CD14-positive monocyte (primary cell): ENCODE data around the gene ADAT1. TPM values are rescaled to one million over a fixed set of nuclear protein-coding genes. Genes with fewer than 3 reads are reported as not detected.
A peak's percentile ranks its signal among the peaks of the same experiment; 100 is the strongest.

Experiments used
- DNase-seq, 3 donors: peaks; one replicate each; pipeline ENCODE4 v3.0.0-alpha.2; 2011 to 2022
- H2AFZ ChIP-seq: 2 replicates; pipeline ENCODE4 v1.6.0; 2012; ENCODE audit warnings: mild to moderate bottlenecking, low read depth, low read length, inconsistent platforms; ENCODE audit not compliant: insufficient read depth, poor library complexity, severe bottlenecking
- H3K27ac ChIP-seq, 2 donors: 1 replicate in 1 of 2; 2 replicates in 1 of 2; pipeline ENCODE4 v1.5.1; 2012 to 2013; ENCODE audit warnings: low read length in 2 of 2, control low read depth in 1 of 2, inconsistent platforms in 1 of 2, low read depth in 1 of 2, mild to moderate bottlenecking in 1 of 2
- H3K27me3 ChIP-seq, 2 donors: one replicate each; pipeline versions ENCODE4 v1.6.0 to v1.6.1; 2011 to 2013; ENCODE audit warnings: low read length in 2 of 2; ENCODE audit not compliant: control insufficient read depth in 2 of 2, insufficient read depth in 2 of 2
- H3K36me3 ChIP-seq, 2 donors: replicated peaks in 1 of 2; 1 replicate in 1 of 2; 2 replicates in 1 of 2; pipeline versions ENCODE4 v1.5.1 to v1.6.1; 2012 to 2013; ENCODE audit warnings: low read length in 2 of 2, control low read depth in 1 of 2, inconsistent platforms in 1 of 2, mild to moderate bottlenecking in 1 of 2; ENCODE audit not compliant: insufficient read depth in 2 of 2, control insufficient read depth in 1 of 2
- H3K4me1 ChIP-seq, 2 donors: 1 replicate in 1 of 2; 2 replicates in 1 of 2; pipeline versions ENCODE4 v1.5.1 to v1.6.1; 2012 to 2013; ENCODE audit warnings: low read length in 2 of 2, control low read depth in 1 of 2, inconsistent platforms in 1 of 2, mild to moderate bottlenecking in 1 of 2, moderate library complexity in 1 of 2; ENCODE audit not compliant: insufficient read depth in 2 of 2, control insufficient read depth in 1 of 2
- H3K4me2 ChIP-seq: replicated peaks from 2 replicates; pipeline ENCODE3; 2012; ENCODE audit warnings: low read length, moderate library complexity, mild to moderate bottlenecking; ENCODE audit not compliant: poor library complexity, severe bottlenecking; ENCODE audit errors: extremely low read depth
- H3K4me3 ChIP-seq, 3 experiments: fragments of 200-600 bp in 1 of 3; sonication (generic) in 1 of 3; replicated peaks in 1 of 3; 1 replicate in 2 of 3; 2 replicates in 1 of 3; pipeline ENCODE4 v1.5.1; 2011 to 2013; ENCODE audit warnings: low read length in 3 of 3, mild to moderate bottlenecking in 3 of 3, control low read depth in 2 of 3, low read depth in 2 of 3, inconsistent platforms in 1 of 3, moderate library complexity in 1 of 3
- H3K79me2 ChIP-seq: 2 replicates; pipeline ENCODE4 v1.6.0; 2012; ENCODE audit warnings: mild to moderate bottlenecking, control low read depth, inconsistent platforms, low read length, moderate library complexity; ENCODE audit not compliant: insufficient read depth
- H3K9ac ChIP-seq: 2 replicates; pipeline ENCODE4 v1.6.0; 2017; ENCODE audit warnings: low read length, mild to moderate bottlenecking; ENCODE audit not compliant: insufficient read depth, poor library complexity, severe bottlenecking
- H3K9me3 ChIP-seq, 2 donors: replicated peaks in 1 of 2; 1 replicate in 1 of 2; 2 replicates in 1 of 2; pipeline versions ENCODE4 v1.5.1 to v1.6.1; 2012 to 2013; ENCODE audit warnings: low read length in 2 of 2, control low read depth in 1 of 2; ENCODE audit not compliant: control insufficient read depth in 1 of 2, insufficient read depth in 1 of 2
- H4K20me1 ChIP-seq: 2 replicates; pipeline ENCODE4 v1.6.0; 2012; ENCODE audit warnings: mild to moderate bottlenecking, low read length, control low read depth, moderate library complexity; ENCODE audit not compliant: insufficient read depth
- H3K27ac Mint-ChIP-seq, 7 donors: one replicate each; pipeline ENCODE4 v1.8.0; 2020; ENCODE audit warnings: mild to moderate bottlenecking in 7 of 7, mixed read lengths in 7 of 7, moderate library complexity in 6 of 7, inconsistent platforms in 2 of 7
- H3K27me3 Mint-ChIP-seq, 3 donors: one replicate each; pipeline ENCODE4 v1.8.0; 2021 to 2022; ENCODE audit warnings: low read depth in 3 of 3, mild to moderate bottlenecking in 3 of 3, mixed read lengths in 3 of 3, moderate library complexity in 3 of 3, inconsistent platforms in 1 of 3
- H3K36me3 Mint-ChIP-seq, 2 donors: one replicate each; pipeline ENCODE4 v1.8.0; 2020; ENCODE audit warnings: mixed read lengths in 2 of 2, inconsistent platforms in 1 of 2, mild to moderate bottlenecking in 1 of 2
- H3K4me1 Mint-ChIP-seq: one replicate; pipeline ENCODE4 v1.8.0; 2020; ENCODE audit warnings: mild to moderate bottlenecking, mixed read lengths
- H3K4me3 Mint-ChIP-seq, 2 donors: one replicate each; pipeline ENCODE4 v1.8.0; 2020; ENCODE audit warnings: mild to moderate bottlenecking in 2 of 2, mixed read lengths in 2 of 2, moderate library complexity in 1 of 2
- H3K9me3 Mint-ChIP-seq, 7 donors: one replicate each; pipeline ENCODE4 v1.8.0; 2020 to 2022; ENCODE audit warnings: mixed read lengths in 7 of 7, mild to moderate bottlenecking in 6 of 7, moderate library complexity in 6 of 7, inconsistent platforms in 2 of 7
- WGBS: methylation state at CpG from one replicate; pipeline ENCODE4 v1.1.5; 2013; ENCODE audit warnings: missing lambda C conversion rate; ENCODE audit not compliant: insufficient coverage; 5-methylcytosine and 5-hydroxymethylcytosine counted together
- intact Hi-C, 2 donors: fragments of 100-400 bp; cut with micrococcal nuclease; formaldehyde crosslinking; loops; one replicate each; pipeline versions ENCODE4 v1.15.0 to v1.15.1; 2023
- polyA plus RNA-seq, 3 donors: library from polyadenylated mRNA; depleted of rRNA in 1 of 3; unstranded in 2 of 3; stranded (reverse) in 1 of 3; fragments of 300-500 nt in 2 of 3; fragments of >200 nt in 1 of 3; fragmentation: Illumina TruSeq in 2 of 3; gene quantifications; 1 replicate in 2 of 3; 2 replicates in 1 of 3; pipeline ENCODE4 v1.2.3, GENCODE V29; 2012 to 2021
- TF ChIP-seq, protein P1 (sequence below): fragments of 200-600 bp; IDR thresholded peaks from one replicate; pipeline ENCODE4 v1.8.0; 2022; ENCODE audit warnings: antibody characterized with exemption, mild to moderate bottlenecking

The ADAT1 gene
- polyA plus RNA-seq, 3 donors, result 16.8 to 18.9 (median 17.8) TPM

DNA sequence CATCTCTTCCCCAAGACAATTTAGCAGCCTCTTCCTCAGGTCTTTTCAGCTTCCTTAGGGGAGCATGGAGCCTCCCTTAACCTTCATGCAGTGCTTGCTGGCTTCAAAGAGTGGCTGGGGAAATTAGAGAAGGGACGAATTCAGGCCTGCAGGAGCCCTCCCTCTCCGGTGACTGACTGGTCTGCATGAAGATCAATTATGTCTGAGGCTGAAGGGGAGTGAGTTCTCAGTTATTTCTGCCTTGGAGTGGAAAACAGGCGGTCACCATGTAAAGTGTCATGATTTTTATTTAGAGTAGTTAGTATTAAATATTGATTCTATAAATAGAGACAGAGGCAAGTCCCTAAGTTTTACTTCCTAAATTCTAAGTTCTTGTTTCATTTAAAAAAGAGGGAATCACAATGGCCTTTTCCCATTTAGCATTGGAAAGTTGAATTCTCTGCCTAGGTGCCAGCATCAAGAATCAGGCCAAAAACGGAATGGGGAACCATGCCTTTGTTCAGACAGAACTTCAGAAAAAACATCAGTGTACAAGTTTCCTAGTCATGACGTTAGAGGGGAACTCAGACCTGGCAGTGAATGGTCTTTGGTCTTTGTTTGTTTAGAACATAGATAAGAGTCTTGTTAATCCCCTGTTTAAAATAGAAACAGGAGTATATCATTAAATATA, 52.5 kb downstream of the ADAT1 start:
- H3K9me3 ChIP-seq, result no peaks in the 10 kb centered on the region
- 36% methylated on average over 4 of the region's 5 CpGs for WGBS
- no peaks in the 10 kb centered on the region for H3K27me3 Mint-ChIP-seq
- peak in 2 of 3 donors; percentile 13 to 31 for DNase-seq
- H3K4me1 ChIP-seq, result peaks cover 34 to 51% of the 10 kb centered on the region in 2 donors
- peaks cover 48 to 76% of the 10 kb centered on the region in 2 donors for H3K36me3 ChIP-seq
- H3K36me3 Mint-ChIP-seq, result peaks cover 58 to 66% of the 10 kb centered on the region in 2 donors
- H2AFZ ChIP-seq, result no peak overlapping the region
- peak overlapping the region; percentile 65 to 91 (median 87) for H3K27ac Mint-ChIP-seq
- H3K27me3 ChIP-seq, result no peaks in the 10 kb centered on the region
- peaks cover 43% of the 10 kb centered on the region for H3K79me2 ChIP-seq
- peak overlapping the region in 1 of 2 donors; percentile 20 for H3K4me3 Mint-ChIP-seq
- no peak overlapping the region for H3K9ac ChIP-seq
- H3K4me3 ChIP-seq, result no peak overlapping the region
- peak overlapping the region; percentile 24 to 57 for H3K27ac ChIP-seq
- peaks cover 60% of the 10 kb centered on the region for H3K4me1 Mint-ChIP-seq
- peaks cover 0 to 2% (median 0%) of the 10 kb centered on the region in 7 donors for H3K9me3 Mint-ChIP-seq
- H4K20me1 ChIP-seq, result peaks cover 81% of the 10 kb centered on the region
- TF ChIP-seq, protein P1, sequence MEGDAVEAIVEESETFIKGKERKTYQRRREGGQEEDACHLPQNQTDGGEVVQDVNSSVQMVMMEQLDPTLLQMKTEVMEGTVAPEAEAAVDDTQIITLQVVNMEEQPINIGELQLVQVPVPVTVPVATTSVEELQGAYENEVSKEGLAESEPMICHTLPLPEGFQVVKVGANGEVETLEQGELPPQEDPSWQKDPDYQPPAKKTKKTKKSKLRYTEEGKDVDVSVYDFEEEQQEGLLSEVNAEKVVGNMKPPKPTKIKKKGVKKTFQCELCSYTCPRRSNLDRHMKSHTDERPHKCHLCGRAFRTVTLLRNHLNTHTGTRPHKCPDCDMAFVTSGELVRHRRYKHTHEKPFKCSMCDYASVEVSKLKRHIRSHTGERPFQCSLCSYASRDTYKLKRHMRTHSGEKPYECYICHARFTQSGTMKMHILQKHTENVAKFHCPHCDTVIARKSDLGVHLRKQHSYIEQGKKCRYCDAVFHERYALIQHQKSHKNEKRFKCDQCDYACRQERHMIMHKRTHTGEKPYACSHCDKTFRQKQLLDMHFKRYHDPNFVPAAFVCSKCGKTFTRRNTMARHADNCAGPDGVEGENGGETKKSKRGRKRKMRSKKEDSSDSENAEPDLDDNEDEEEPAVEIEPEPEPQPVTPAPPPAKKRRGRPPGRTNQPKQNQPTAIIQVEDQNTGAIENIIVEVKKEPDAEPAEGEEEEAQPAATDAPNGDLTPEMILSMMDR, result no peak
- intact Hi-C loops, result no loop called here
- peak overlapping the region; percentile 5 for H3K4me2 ChIP-seq

DNA sequence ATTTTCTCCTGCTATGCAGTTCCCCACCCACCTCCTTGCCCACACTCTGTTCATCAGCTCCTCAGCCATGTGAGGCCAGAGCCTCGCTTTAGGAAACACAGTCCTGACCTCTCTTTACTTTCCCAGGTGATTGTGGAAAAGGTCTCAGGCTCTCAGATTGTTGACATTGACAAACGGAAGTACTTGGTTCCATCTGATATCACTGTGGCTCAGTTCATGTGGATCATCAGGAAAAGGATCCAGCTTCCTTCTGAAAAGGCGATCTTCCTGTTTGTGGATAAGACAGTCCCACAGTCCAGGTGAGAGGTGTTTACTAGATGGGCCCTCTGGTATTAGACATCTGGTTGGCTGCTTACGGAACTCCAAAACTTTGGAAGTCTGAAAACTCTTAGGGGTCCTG, 55.2 kb downstream of the ADAT1 start:
- no peak overlapping the region for H3K4me3 ChIP-seq
- H3K9me3 Mint-ChIP-seq, result peaks cover 0 to 2% (median 0%) of the 10 kb centered on the region in 7 donors
- WGBS, result 100% methylated on average over 3 of the region's 4 CpGs
- peaks cover 65% of the 10 kb centered on the region for H3K4me1 Mint-ChIP-seq
- no peak overlapping the region for H2AFZ ChIP-seq
- H3K36me3 ChIP-seq, result peaks cover 27 to 50% of the 10 kb centered on the region in 2 donors
- no peak overlapping the region for H3K27ac ChIP-seq
- peaks cover 6 to 10% (median 9%) of the 10 kb centered on the region in 3 donors for H3K27me3 Mint-ChIP-seq
- H4K20me1 ChIP-seq, result peaks cover 62% of the 10 kb centered on the region
- H3K27ac Mint-ChIP-seq, result peak overlapping the region in 4 of 7 donors; percentile 40 to 54 (median 42)
- TF ChIP-seq, protein P1, result no peak
- no peak overlapping the region for H3K9ac ChIP-seq
- H3K4me3 Mint-ChIP-seq, result peak overlapping the region in 1 of 2 donors; percentile 7
- H3K27me3 ChIP-seq, result peaks cover 3 to 8% of the 10 kb centered on the region in 2 donors
- intact Hi-C loops, result loop anchor here (5.0 kb wide), 5 partner anchors 51 to 1624 kb away; partner anchors contain the start of genes ADAT1 (in 2 of the 2), CFDP1 (in 2 of the 2), MON1B (in 1 of the 2) and TMEM170A (in 1 of the 2)
- peaks cover 39 to 43% of the 10 kb centered on the region in 2 donors for H3K36me3 Mint-ChIP-seq
- peaks cover 39% of the 10 kb centered on the region for H3K79me2 ChIP-seq
- no peak for DNase-seq
- H3K4me1 ChIP-seq, result peaks cover 39 to 55% of the 10 kb centered on the region in 2 donors
- no peaks in the 10 kb centered on the region for H3K9me3 ChIP-seq
- H3K4me2 ChIP-seq, result no peak overlapping the region
